Body of pancreas (tissue), 4 donors: Measurements from ENCODE around the gene GMPR2.

Source experiments
- CTCF ChIP-seq, 7 experiments: fragments of 450-650 bp in 4 of 7; fragments of 200-600 bp in 3 of 7; sonication (generic) in 3 of 7; IDR thresholded peaks; one replicate each; pipeline ENCODE4 v1.5.1; 2016 to 2019; ENCODE audit warnings: antibody characterized with exemption in 7 of 7
- POLR2A ChIP-seq, 3 donors: fragments of 450-650 bp; IDR thresholded peaks; one replicate each; pipeline ENCODE4 v1.6.1; 2016; ENCODE audit warnings: antibody characterized with exemption in 3 of 3, mild to moderate bottlenecking in 2 of 3

- TF ChIP-seq CTCF (IDR thresholded peaks at IDR 0.05) (no peak), POLR2A (IDR thresholded peaks at IDR 0.05) (no peak)
Observed at GRCh38 chr14:24234095-24235005, 1.6 kb downstream of the GMPR2 start.
